Esophagus muscularis mucosa (tissue), 3 donors: Measurements from ENCODE around the gene HDLBP.

ENCODE experiments used
- POLR2A ChIP-seq: fragments of 450-650 bp; IDR thresholded peaks from one replicate; pipeline ENCODE4 v1.6.1; 2017; ENCODE audit warnings: antibody characterized with exemption, moderate library complexity, mild to moderate bottlenecking, low read depth
- TF ChIP-seq, protein P1 (sequence below), 3 experiments: fragments of 200-600 bp in 2 of 3; fragments of 450-650 bp in 1 of 3; sonication (generic) in 2 of 3; IDR thresholded peaks; one replicate each; pipeline ENCODE4 v1.5.1; 2017 to 2019; ENCODE audit warnings: antibody characterized with exemption in 3 of 3, mild to moderate bottlenecking in 2 of 3, moderate library complexity in 1 of 3

DNA sequence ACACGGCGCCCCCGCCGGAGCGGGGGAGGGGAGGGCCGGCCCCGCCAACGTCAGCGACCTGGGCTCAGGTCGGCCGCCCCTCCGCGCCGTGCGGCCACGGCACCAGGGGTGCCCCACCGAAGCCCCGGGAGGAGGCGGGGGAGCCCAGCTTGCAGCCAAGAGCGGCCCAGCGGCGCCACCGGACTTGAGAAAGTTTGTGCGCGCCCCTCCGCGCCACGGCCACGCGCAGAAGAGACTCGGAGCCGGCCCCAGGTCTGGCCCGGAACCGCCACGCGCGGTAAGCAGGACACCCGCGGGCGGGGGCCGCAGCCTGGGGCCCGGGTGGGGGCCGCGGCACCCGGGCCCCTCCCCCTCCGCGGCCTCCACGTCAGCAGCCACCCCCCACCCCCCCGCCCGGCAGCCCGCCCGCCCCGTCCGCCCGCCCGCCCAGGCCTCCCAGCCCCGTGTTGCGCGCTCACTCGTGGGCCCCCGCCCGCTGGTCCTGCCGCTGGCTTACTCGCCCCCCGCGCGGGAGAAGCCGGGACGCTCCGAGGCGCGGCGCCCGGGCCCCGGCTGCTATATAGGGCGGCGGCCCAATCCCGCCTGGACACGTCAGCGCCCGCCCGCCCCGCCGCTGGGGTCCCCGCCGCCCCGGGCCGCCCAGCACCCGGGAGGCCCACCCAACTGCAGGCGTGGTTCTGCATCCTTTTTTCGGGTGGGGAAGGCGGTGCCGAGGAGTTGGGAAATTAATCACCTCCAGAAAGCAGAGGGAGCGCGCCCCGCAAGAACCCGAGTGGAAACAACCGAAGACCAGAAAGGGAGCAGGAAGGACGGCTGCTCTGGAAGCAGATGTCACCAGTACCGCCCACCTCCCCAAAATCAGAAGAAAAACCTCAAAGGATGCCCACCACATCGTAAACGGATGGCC is 42.9 kb downstream of the HDLBP start:
- TF ChIP-seq, protein P1, sequence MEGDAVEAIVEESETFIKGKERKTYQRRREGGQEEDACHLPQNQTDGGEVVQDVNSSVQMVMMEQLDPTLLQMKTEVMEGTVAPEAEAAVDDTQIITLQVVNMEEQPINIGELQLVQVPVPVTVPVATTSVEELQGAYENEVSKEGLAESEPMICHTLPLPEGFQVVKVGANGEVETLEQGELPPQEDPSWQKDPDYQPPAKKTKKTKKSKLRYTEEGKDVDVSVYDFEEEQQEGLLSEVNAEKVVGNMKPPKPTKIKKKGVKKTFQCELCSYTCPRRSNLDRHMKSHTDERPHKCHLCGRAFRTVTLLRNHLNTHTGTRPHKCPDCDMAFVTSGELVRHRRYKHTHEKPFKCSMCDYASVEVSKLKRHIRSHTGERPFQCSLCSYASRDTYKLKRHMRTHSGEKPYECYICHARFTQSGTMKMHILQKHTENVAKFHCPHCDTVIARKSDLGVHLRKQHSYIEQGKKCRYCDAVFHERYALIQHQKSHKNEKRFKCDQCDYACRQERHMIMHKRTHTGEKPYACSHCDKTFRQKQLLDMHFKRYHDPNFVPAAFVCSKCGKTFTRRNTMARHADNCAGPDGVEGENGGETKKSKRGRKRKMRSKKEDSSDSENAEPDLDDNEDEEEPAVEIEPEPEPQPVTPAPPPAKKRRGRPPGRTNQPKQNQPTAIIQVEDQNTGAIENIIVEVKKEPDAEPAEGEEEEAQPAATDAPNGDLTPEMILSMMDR (IDR thresholded peaks at IDR 0.05) = peak in 1 of 3 experiments; percentile 8
- TF ChIP-seq POLR2A = no peak
